SK-MEL-5 (cell line): Measurements from ENCODE around the gene MTA1. TPM values are rescaled to one million over a fixed set of nuclear protein-coding genes. Genes with fewer than 3 reads are reported as not detected.

Experiments
- DNase-seq: peaks from one replicate; pipeline ENCODE4 v3.0.0-alpha.2; 2016; ENCODE audit warnings: low read depth, low spot score
- in situ Hi-C: cut with HindIII; loops from 2 replicates; pipeline ENCODE4 v1.10.0; 2016; ENCODE audit warnings: low sequenced_read_pairs, high pct_unique_total_duplicates, low pct_unique_long_range_greater_than_20kb
- total RNA-seq: library from RNA; depleted of rRNA; stranded (reverse); fragments of >200 nt; shearing (Covaris generic); gene quantifications from 2 replicates; pipeline ENCODE4 v1.2.3, GENCODE V29; 2014

The MTA1 gene
- total RNA-seq, 1 experiment from 2014 or later, result 36.3 TPM

GRCh38 chr14:105486163-105486973 is 66.7 kb downstream of the MTA1 start, which contains the start of gene CRIP1:
Gene CRIP1 (plus strand): TSS chr14:105486886. CDS start chr14:105487260, 374 bp downstream.
- no peak for DNase-seq
- in situ Hi-C loops, result no loop called here

DNA sequence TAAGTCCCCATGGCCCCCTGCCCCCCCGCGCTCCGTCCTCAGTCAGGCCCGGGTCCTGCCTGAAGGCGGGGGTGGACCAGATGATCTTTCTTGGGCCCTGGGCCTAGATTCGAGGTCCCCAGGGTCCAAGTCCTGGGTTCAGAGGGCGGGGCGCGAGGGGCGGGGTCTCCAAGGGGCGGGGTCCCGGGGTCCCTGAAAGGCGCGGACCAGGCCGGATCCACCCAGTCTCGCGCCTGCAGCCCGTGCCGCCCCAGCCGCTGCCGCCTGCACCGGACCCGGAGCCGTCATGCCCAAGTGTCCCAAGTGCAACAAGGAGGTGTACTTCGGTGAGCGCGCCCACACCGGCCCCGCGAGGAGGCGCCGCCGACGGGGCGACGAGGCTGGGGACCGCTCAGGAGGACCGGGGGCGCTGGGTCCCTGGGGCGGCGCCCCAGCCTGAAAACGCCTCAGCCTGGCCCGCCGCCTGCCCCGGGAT is 67.4 kb downstream of the MTA1 start:
- in situ Hi-C loops, result no loop called here
- no peak for DNase-seq

- in situ Hi-C loops, result no loop called here
- DNase-seq, result no peak
These were observed 67.9 kb downstream of the MTA1 start for GRCh38 chr14:105487449-105487985.

DNA sequence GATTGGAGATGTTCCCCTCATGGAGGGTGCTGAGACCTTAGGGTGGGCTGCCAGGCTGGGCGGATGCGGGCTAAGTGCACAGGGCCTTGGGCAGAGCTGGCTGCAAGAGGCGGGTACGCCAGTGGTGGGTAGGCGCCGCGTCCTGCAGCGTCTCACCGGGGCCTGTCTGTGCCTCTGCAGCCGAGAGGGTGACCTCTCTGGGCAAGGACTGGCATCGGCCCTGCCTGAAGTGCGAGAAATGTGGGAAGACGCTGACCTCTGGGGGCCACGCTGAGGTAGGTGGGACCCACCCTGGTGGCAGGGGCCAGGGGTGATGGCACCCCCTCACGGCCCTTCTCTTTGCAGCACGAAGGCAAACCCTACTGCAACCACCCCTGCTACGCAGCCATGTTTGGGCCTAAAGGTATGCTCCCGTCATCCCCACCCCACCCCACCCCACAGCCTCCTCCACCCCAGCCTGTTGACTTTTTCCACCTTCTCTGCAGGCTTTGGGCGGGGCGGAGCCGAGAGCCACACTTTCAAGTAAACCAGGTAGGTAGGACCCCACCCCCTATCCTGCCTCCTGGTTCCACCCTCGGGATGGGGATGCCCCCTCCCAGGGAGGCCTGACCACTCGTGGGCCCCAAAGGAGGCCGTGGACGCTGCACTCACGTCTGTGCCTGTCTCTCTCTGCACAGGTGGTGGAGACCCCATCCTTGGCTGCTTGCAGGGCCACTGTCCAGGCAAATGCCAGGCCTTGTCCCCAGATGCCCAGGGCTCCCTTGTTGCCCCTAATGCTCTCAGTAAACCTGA is 68.6 kb downstream of the MTA1 start:
- no peak for DNase-seq
- in situ Hi-C loops, result no loop called here

- DNase-seq, result no peak
- in situ Hi-C loops, result no loop called here
These were observed 69.3 kb downstream of the MTA1 start for GRCh38 chr14:105488781-105489541.

GRCh38 chr14:105489542-105490266 is 70.1 kb downstream of the MTA1 start:
- in situ Hi-C loops, result no loop called here

DNA sequence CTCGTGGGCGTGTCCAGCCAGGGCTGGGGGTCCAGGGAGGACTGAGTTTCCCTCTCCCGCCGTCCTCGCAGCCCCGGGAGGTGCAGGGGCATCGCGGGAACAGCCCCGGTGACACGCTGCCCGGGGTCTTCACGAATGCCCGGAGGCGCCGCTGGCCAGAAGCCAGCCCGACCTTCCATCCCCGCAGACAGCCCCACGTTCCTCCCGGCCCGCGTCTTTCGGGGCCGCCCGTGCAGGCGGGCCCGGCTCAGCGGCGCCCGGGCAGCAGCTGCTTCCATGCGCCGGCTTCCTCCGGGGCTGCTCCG is 70.6 kb downstream of the MTA1 start:
- DNase-seq, result no peak
- in situ Hi-C loops, result no loop called here

More at GRCh38 chr14:105489542-105490266, 70.1 kb downstream of the MTA1 start:
- peak; percentile 87 for DNase-seq

DNA sequence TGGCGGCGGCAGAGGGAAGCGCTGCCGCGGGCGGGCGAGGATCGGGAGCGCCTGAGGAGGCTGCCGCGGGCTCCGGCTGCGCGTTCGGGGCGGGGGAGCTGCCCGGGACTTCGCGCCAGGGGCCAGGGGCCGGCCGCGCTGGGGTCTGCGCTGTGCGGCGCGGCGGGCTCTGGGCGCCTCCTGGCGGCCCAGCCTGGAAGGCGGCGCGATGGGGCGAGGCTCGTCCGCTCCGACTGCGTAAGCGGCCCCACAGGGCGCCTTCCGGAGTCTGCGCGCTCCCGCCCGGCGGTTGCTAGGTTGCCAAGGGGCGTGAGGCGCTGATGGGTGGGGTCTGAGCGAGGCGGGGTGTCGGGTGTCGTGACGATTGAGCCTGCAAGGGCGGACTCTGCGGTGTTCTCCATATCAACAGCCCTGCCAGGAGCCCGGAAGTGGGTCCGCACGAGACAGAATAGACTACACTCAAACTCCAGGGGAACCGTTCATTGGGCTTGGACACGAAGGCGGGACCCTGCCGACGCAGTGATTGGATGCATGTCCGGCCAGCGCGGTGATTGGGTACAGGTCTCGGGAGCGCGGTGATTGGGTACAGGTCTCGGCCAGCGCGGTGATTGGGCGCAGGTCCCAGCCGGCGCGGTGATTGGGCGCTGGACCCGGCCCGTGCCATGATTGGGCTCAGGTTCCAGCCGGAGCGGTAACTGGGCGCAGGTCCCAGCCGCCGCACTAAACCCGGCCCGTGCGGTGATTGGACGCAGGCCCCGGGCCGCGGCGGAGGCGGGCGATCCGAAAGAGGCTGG is 71.1 kb downstream of the MTA1 start, which contains the start of gene TEDC1:
TEDC1 (plus strand) TSS at position 675 of the 794 bp plus-strand sequence. CDS start 130 bp downstream, outside the sequence.
- in situ Hi-C loops, result no loop called here
- DNase-seq, result peak; percentile 100

DNA sequence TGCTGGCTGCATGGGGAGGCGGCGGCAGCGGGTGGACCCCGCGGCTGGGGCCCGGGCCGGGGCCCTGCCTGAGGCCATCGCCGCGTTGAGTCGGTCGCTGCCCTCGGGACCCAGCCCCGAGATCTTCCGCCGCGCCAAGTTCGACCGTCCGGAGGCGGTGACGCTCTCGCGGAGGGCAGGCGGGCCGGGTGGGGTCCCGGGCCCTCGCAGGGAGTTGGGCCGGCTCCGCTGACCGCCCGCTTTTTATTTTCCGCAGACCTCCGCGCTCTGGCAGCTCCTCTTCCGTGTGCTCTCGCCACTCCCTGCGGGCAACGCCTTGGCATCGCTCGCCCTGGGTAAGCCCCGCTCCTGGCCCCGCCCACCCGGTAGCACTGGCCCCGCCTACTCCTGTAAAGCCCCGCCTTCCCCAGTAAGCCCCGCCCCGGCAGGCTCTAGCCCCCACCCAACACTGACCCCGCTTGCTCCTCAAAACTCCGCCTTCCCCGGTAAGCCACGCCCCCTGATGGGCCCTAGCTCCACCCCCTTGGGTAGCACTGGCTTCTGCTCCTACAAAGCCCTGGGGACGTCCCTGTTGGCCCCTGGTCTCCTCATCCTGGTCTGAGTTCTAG is 71.8 kb downstream of the MTA1 start:
- in situ Hi-C loops, result no loop called here
- peak; percentile 86 for DNase-seq

- DNase-seq, result no peak
- in situ Hi-C loops, result no loop called here
These were observed 72.7 kb downstream of the MTA1 start for GRCh38 chr14:105492031-105492970.

- in situ Hi-C loops, result no loop called here
- DNase-seq, result no peak
These were observed 73.6 kb downstream of the MTA1 start for GRCh38 chr14:105492971-105493871.

GRCh38 chr14:105493921-105494605 is 74.4 kb downstream of the MTA1 start:
- DNase-seq, result no peak
- in situ Hi-C loops, result no loop called here

- no peak for DNase-seq
- in situ Hi-C loops, result no loop called here
These were observed 74.9 kb downstream of the MTA1 start for GRCh38 chr14:105494606-105494929.
